Esophagus (tissue), 2 donors: Measurements from ENCODE around the gene SLC8A1. TPM values are rescaled to one million over a fixed set of nuclear protein-coding genes. Genes with fewer than 3 reads are reported as not detected.

Experiments
- H3K27ac ChIP-seq, 2 donors: one replicate each; pipeline ENCODE4 v1.5.1; 2013; ENCODE audit warnings: low read depth in 2 of 2, mild to moderate bottlenecking in 2 of 2, inconsistent platforms in 1 of 2, low read length in 1 of 2, moderate library complexity in 1 of 2
- H3K27me3 ChIP-seq, 2 donors: one replicate each; pipeline ENCODE4 v1.6.1; 2013; ENCODE audit warnings: low read length in 2 of 2, control low read depth in 1 of 2, mild to moderate bottlenecking in 1 of 2; ENCODE audit not compliant: insufficient read depth in 2 of 2, control insufficient read depth in 1 of 2
- H3K36me3 ChIP-seq, 2 donors: one replicate each; pipeline ENCODE4 v1.6.1; 2013; ENCODE audit warnings: low read length in 1 of 2; ENCODE audit not compliant: control insufficient read depth in 2 of 2, insufficient read depth in 2 of 2
- H3K4me1 ChIP-seq, 2 donors: one replicate each; pipeline ENCODE4 v1.6.1; 2013; ENCODE audit warnings: low read length in 1 of 2; ENCODE audit not compliant: control insufficient read depth in 2 of 2, insufficient read depth in 2 of 2
- H3K4me3 ChIP-seq, 2 donors: one replicate each; pipeline ENCODE4 v1.5.1; 2013; ENCODE audit warnings: low read length in 2 of 2, mild to moderate bottlenecking in 2 of 2, low read depth in 1 of 2, moderate library complexity in 1 of 2
- H3K9me3 ChIP-seq, 2 donors: one replicate each; pipeline ENCODE4 v1.6.1; 2013; ENCODE audit warnings: mild to moderate bottlenecking in 2 of 2, low read depth in 1 of 2, low read length in 1 of 2, moderate library complexity in 1 of 2; ENCODE audit not compliant: control insufficient read depth in 2 of 2, insufficient read depth in 1 of 2
- WGBS, 2 donors: extraction: QIAGEN DNeasy Blood & Tissue Kit; methylation state at CpG; one replicate each; pipeline ENCODE4 v1.1.7; 2013; 5-methylcytosine and 5-hydroxymethylcytosine counted together
- polyA plus RNA-seq, 2 donors: library from polyadenylated mRNA; stranded (reverse); fragments of 200-250 nt; gene quantifications; one replicate each; pipeline ENCODE4 v1.2.3, GENCODE V29; 2013
- donor health status: healthy with polysubstance abuse.
- donor health status: Bipolar disorder and iron deficiency.

Gene SLC8A1
- polyA plus RNA-seq, 2 donors, result 0.26 to 0.73 TPM

GRCh38 chr2:40147360-40147759, 304.5 kb downstream of the SLC8A1 start:
- no peaks in the 10 kb centered on the region for H3K27me3 ChIP-seq
- 62 to 76% methylated on average over 2 of the region's 2 CpGs for WGBS, 2 donors
- no peak overlapping the region for H3K4me3 ChIP-seq
- H3K9me3 ChIP-seq, result no peaks in the 10 kb centered on the region
- no peaks in the 10 kb centered on the region for H3K4me1 ChIP-seq
- H3K36me3 ChIP-seq, result no peaks in the 10 kb centered on the region
- H3K27ac ChIP-seq, result no peak overlapping the region

- no peaks in the 10 kb centered on the region for H3K36me3 ChIP-seq
- no peak overlapping the region for H3K4me3 ChIP-seq
- no peaks in the 10 kb centered on the region for H3K4me1 ChIP-seq
- no peaks in the 10 kb centered on the region for H3K27me3 ChIP-seq
- no peak overlapping the region for H3K27ac ChIP-seq
- H3K9me3 ChIP-seq, result no peaks in the 10 kb centered on the region
Observed at GRCh38 chr2:40144022-40144421, 307.9 kb downstream of the SLC8A1 start.

- Histone ChIP-seq H3K4me3 (no peak overlapping the region), H3K9me3 (no peaks in the 10 kb centered on the region)
- 74 to 83% methylated on average over 1 of the region's 1 CpG for WGBS, 2 donors
Observed at GRCh38 chr2:40138314-40138713, 313.6 kb downstream of the SLC8A1 start.

GRCh38 chr2:40131081-40131704, 320.7 kb downstream of the SLC8A1 start:
- Histone ChIP-seq H3K27ac (no peak overlapping the region), H3K36me3 (no peaks in the 10 kb centered on the region), H3K4me1 (peaks cover 0 to 2% of the 10 kb centered on the region in 2 donors), H3K27me3 (no peaks in the 10 kb centered on the region), H3K4me3 (no peak overlapping the region), H3K9me3 (no peaks in the 10 kb centered on the region)
- 71 to 74% methylated on average over 3 of the region's 3 CpGs for WGBS, 2 donors

More at GRCh38 chr2:40138314-40138713, 313.6 kb downstream of the SLC8A1 start:
- H3K27me3 ChIP-seq, result no peaks in the 10 kb centered on the region
- H3K4me1 ChIP-seq, result no peaks in the 10 kb centered on the region
- H3K36me3 ChIP-seq, result no peaks in the 10 kb centered on the region
- H3K27ac ChIP-seq, result no peak overlapping the region

GRCh38 chr2:40130251-40130994, 321.5 kb downstream of the SLC8A1 start:
- no peaks in the 10 kb centered on the region for H3K9me3 ChIP-seq
- H3K36me3 ChIP-seq, result no peaks in the 10 kb centered on the region
- H3K27ac ChIP-seq, result no peak overlapping the region
- WGBS, 2 donors, result 57 to 73% methylated on average over 4 of the region's 4 CpGs
- H3K4me3 ChIP-seq, result no peak overlapping the region
- H3K4me1 ChIP-seq, result peaks cover 0 to 2% of the 10 kb centered on the region in 2 donors
- no peaks in the 10 kb centered on the region for H3K27me3 ChIP-seq

GRCh38 chr2:40129725-40130124, 322.2 kb downstream of the SLC8A1 start:
- Histone ChIP-seq H3K27me3 (no peaks in the 10 kb centered on the region), H3K9me3 (no peaks in the 10 kb centered on the region), H3K27ac (no peak overlapping the region), H3K4me3 (no peak overlapping the region), H3K36me3 (no peaks in the 10 kb centered on the region), H3K4me1 (peaks cover 0 to 2% of the 10 kb centered on the region in 2 donors)
- WGBS, 2 donors, result 94 to 96% methylated on average over 1 of the region's 1 CpG

- no peaks in the 10 kb centered on the region for H3K9me3 ChIP-seq
- H3K27ac ChIP-seq, result no peak overlapping the region
- peaks cover 0 to 2% of the 10 kb centered on the region in 2 donors for H3K4me1 ChIP-seq
- no peak overlapping the region for H3K4me3 ChIP-seq
- H3K36me3 ChIP-seq, result no peaks in the 10 kb centered on the region
- H3K27me3 ChIP-seq, result no peaks in the 10 kb centered on the region
- WGBS, 2 donors, result 49 to 52% methylated on average over 1 of the region's 1 CpG
Observed at GRCh38 chr2:40128796-40129195, 323.1 kb downstream of the SLC8A1 start.

- no peak overlapping the region for H3K4me3 ChIP-seq
- WGBS, 2 donors, result 72 to 77% methylated on average over 5 of the region's 5 CpGs
- no peaks in the 10 kb centered on the region for H3K9me3 ChIP-seq
- H3K4me1 ChIP-seq, result peaks cover 0 to 2% of the 10 kb centered on the region in 2 donors
- H3K27me3 ChIP-seq, result no peaks in the 10 kb centered on the region
- H3K36me3 ChIP-seq, result no peaks in the 10 kb centered on the region
- no peak overlapping the region for H3K27ac ChIP-seq
Observed at GRCh38 chr2:40127890-40128557, 323.9 kb downstream of the SLC8A1 start.

- Histone ChIP-seq H3K27ac (no peak overlapping the region), H3K27me3 (no peaks in the 10 kb centered on the region), H3K4me1 (peaks cover 0 to 2% of the 10 kb centered on the region in 2 donors), H3K36me3 (no peaks in the 10 kb centered on the region), H3K9me3 (no peaks in the 10 kb centered on the region), H3K4me3 (no peak overlapping the region)
- WGBS, 2 donors, result 54% methylated on average over 3 of the region's 3 CpGs
Observed at GRCh38 chr2:40127146-40127545, 324.7 kb downstream of the SLC8A1 start.
